Loucy (cell line): ENCODE data around the gene CDH4.

ENCODE experiments used
- EZH2phosphoT487 ChIP-seq: fragments of 200-600 bp; IDR thresholded peaks from 2 replicates; pipeline ENCODE4 v1.6.1; 2018; ENCODE audit warnings: antibody characterized with exemption, mild to moderate bottlenecking, moderate library complexity, borderline replicate concordance
- TF ChIP-seq, protein P1 (sequence below): fragments of 200-600 bp; sonication (generic); conservative IDR thresholded peaks from 2 replicates; pipeline ENCODE4 v1.5.1; 2014; ENCODE audit warnings: mild to moderate bottlenecking, antibody characterized with exemption, low read length

DNA sequence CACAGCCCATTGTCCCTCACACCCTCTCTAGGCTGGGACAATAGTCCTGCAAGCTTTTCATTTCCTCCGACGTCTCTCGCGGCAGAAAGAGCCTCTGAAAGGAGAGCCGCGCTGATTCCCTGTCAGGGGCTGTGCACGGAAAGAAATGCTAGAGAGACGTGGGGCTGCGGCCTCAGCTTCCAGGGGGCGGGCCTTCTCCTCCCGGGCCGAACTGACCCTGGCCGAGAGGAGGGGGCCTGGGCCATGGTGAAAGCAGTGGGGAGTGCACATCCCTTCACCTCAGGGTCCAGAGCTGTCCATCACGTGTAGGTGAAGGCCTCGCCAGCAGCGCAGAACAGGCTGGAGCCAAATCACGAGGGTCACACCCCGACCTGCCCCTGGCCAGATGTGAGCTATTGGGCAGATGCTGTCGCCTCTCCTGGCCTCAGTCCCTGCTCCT lies 593.2 kb downstream of the CDH4 start:
- TF ChIP-seq, protein P1, sequence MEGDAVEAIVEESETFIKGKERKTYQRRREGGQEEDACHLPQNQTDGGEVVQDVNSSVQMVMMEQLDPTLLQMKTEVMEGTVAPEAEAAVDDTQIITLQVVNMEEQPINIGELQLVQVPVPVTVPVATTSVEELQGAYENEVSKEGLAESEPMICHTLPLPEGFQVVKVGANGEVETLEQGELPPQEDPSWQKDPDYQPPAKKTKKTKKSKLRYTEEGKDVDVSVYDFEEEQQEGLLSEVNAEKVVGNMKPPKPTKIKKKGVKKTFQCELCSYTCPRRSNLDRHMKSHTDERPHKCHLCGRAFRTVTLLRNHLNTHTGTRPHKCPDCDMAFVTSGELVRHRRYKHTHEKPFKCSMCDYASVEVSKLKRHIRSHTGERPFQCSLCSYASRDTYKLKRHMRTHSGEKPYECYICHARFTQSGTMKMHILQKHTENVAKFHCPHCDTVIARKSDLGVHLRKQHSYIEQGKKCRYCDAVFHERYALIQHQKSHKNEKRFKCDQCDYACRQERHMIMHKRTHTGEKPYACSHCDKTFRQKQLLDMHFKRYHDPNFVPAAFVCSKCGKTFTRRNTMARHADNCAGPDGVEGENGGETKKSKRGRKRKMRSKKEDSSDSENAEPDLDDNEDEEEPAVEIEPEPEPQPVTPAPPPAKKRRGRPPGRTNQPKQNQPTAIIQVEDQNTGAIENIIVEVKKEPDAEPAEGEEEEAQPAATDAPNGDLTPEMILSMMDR: no peak
- TF ChIP-seq EZH2phosphoT487: no peak
